Peyer's patch (tissue), 4 donors: ENCODE results near the gene FOXF1. TPM values are rescaled to one million over a fixed set of nuclear protein-coding genes. Genes with fewer than 3 reads are reported as not detected.
A peak's percentile ranks its signal among the peaks of the same experiment; 100 is the strongest.

Source experiments
- DNase-seq, 3 donors: peaks; one replicate each; pipeline ENCODE4 v3.0.0-alpha.2; 2017 to 2019
- H3K27ac ChIP-seq, 4 donors: fragments of 200-600 bp; sonication (generic); one replicate each; pipeline ENCODE4 v1.5.1; 2016 to 2019
- H3K27me3 ChIP-seq, 2 donors: fragments of 200-600 bp; sonication (generic); one replicate each; pipeline ENCODE4 v1.5.1; 2019
- H3K36me3 ChIP-seq, 3 donors: fragments of 200-600 bp; sonication (generic); one replicate each; pipeline ENCODE4 v1.5.1; 2016 to 2019
- H3K4me1 ChIP-seq, 4 donors: fragments of 200-600 bp; sonication (generic); one replicate each; pipeline ENCODE4 v1.5.1; 2016 to 2019
- H3K4me3 ChIP-seq, 4 donors: fragments of 200-600 bp; sonication (generic); 1 replicate in 3 of 4; 2 replicates in 1 of 4; pipeline ENCODE4 v1.5.1; 2016 to 2019; ENCODE audit warnings: mild to moderate bottlenecking in 1 of 4
- H3K9me3 ChIP-seq, 4 donors: fragments of 200-600 bp; sonication (generic); one replicate each; pipeline ENCODE4 v1.5.1; 2016 to 2019; ENCODE audit warnings: mild to moderate bottlenecking in 1 of 4
- CTCF ChIP-seq, 6 experiments: fragments of 450-650 bp in 4 of 6; fragments of 200-600 bp in 2 of 6; sonication (generic) in 1 of 6; IDR thresholded peaks; one replicate each; pipeline ENCODE4 v1.5.1; 2017 to 2019; ENCODE audit warnings: antibody characterized with exemption in 6 of 6, mild to moderate bottlenecking in 3 of 6, moderate library complexity in 1 of 6
- POLR2A ChIP-seq, 2 donors: fragments of 450-650 bp; IDR thresholded peaks; one replicate each; pipeline ENCODE4 v1.5.1; 2017; ENCODE audit warnings: antibody characterized with exemption in 2 of 2, mild to moderate bottlenecking in 2 of 2, moderate library complexity in 2 of 2
- total RNA-seq, 4 donors: library from RNA; depleted of rRNA; stranded (reverse); fragments of >200 nt; gene quantifications; one replicate each; pipeline ENCODE4 v1.1.0, GENCODE V29; 2016

Gene FOXF1
- total RNA-seq, 4 donors from 2014 or later: 4.4 to 36.3 (median 9.0) TPM

DNA sequence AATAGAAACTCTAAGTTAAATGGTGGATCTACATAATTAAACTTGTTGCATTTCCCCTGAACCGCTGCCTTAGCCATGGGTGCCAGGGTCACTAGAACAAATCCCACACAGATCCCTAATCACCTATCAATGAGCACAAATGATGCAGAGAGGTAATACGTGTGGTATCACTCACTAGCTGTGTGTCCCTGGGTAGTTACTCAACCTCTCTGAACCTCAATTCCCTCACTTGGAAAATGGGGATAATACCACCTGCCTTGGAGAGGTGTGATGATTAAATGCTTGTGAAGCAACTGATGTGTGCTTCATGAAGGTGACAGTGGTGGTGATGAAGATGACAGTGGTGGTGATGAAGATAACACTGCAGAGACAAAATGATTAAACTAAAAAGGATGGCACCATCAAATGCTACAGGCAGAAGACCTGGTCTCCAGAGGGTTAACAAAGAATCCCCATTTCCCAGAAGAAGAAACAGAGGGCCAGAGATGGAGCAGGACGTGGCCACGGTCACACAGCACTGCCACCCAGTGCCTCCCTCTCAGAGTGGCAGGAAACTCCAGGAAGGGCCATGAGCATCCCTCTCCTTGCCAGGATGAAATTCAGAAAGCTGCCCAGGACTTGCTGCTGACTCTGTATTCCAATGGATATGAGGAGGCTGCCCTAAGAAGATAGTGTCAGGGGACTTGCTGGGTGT is 17.9 kb upstream of the FOXF1 start:
- peaks cover 0 to 8% (median 0%) of the 10 kb centered on the region in 4 donors for H3K4me1 ChIP-seq

GRCh38 chr16:86492961-86493629 is 17.2 kb upstream of the FOXF1 start:
- DNase-seq: no peak
- Histone ChIP-seq H3K4me1 (peaks cover 0 to 8% (median 0%) of the 10 kb centered on the region in 4 donors), H3K27me3 (peaks cover 0 to 7% of the 10 kb centered on the region in 2 donors), H3K4me3 (no peak overlapping the region), H3K9me3 (no peaks in the 10 kb centered on the region), H3K27ac (peak overlapping the region in 3 of 4 donors; percentile 70 to 99 (median 84)), H3K36me3 (no peaks in the 10 kb centered on the region)
- TF ChIP-seq POLR2A (IDR thresholded peaks at IDR 0.05) (no peak), CTCF (IDR thresholded peaks at IDR 0.05) (no peak)

More for the DNA sequence above, 17.9 kb upstream of the FOXF1 start:
- Histone ChIP-seq H3K27me3 (peaks cover 0 to 3% of the 10 kb centered on the region in 2 donors), H3K27ac (peak overlapping the region in 3 of 4 donors; percentile 70 to 99 (median 84)), H3K9me3 (no peaks in the 10 kb centered on the region), H3K36me3 (no peaks in the 10 kb centered on the region), H3K4me3 (no peak overlapping the region)
- no peak for TF ChIP-seq POLR2A (IDR thresholded peaks at IDR 0.05)
- no peak for TF ChIP-seq CTCF (IDR thresholded peaks at IDR 0.05)
- DNase-seq: no peak

DNA sequence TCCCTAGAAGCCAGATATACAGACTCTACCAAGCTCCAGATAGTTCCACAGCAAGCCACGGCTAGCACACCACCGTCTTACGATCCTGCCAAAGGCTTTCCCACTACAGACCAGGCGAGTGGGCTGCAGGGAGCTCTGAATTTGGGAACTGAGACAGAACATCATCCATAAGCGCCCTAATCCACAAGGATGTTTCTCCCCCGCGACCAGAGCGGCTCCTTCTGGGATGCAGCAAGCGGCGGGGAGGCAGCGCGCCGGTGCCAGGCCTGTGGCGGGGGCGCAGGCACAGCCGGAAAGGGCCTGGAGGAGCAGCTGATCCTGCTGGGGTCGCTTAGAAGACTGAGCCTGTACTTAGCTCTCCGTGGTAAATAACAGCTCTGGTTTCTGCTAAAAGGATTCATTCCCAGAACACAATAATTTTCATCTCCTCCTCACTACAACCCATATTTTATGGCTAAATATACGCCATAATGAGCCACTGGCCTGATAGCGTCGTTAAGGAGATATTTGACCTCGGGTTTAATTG is 16.2 kb upstream of the FOXF1 start:
- peaks cover 0 to 12% of the 10 kb centered on the region in 2 donors for H3K27me3 ChIP-seq
- peak overlapping the region; percentile 63 to 99 (median 77) for H3K27ac ChIP-seq
- H3K4me3 ChIP-seq: peak overlapping the region in 1 of 4 donors; percentile 51
- no peaks in the 10 kb centered on the region for H3K9me3 ChIP-seq
- no peaks in the 10 kb centered on the region for H3K36me3 ChIP-seq
- DNase-seq: no peak
- TF ChIP-seq CTCF (IDR thresholded peaks at IDR 0.05): no peak
- no peak for TF ChIP-seq POLR2A (IDR thresholded peaks at IDR 0.05)
- H3K4me1 ChIP-seq: peaks cover 0 to 8% (median 0%) of the 10 kb centered on the region in 4 donors

DNA sequence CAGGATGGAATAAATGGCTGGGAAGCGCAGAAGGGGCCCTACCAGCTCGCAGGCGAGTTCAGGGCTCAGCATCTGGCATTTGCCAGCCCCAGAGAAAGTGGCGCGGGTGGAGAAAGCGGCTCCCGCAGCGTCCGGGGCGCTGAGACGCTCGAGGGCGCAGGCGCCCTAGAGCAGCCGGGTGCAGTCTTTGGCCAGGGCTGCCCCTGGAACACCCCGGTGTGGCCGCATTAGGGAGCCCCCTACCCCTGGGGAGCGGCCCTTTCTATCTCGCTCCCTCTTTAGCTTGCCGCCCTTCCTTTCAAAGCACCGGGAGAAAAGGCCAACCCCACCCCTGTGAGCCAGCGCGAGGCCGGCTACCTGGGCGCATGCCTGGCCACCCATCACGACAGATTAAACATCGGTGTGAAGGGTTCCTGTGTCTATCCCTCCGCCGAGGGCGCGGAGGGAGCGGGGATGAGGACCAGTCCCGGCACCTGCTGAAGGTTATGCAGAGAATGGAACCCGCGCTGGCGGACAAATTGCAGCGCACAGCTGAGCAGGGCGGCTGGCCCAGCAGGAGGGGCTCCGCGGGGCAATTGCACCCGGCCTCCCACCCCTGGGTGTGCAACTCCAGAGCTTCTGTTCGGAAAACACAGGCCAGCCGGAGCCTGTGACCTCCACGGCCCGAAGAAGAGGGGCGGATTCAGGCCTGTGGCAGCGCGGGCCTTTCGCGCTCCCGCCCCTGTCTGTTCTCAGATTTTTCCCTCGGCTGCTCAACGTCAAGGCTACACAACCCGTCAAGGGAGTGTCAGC is 15.6 kb upstream of the FOXF1 start:
- no peak for DNase-seq
- no peaks in the 10 kb centered on the region for H3K36me3 ChIP-seq
- peak overlapping the region in 1 of 4 donors; percentile 51 for H3K4me3 ChIP-seq
- peak overlapping the region; percentile 63 to 99 (median 77) for H3K27ac ChIP-seq
- peaks cover 0 to 8% (median 0%) of the 10 kb centered on the region in 4 donors for H3K4me1 ChIP-seq
- H3K9me3 ChIP-seq: no peaks in the 10 kb centered on the region
- TF ChIP-seq CTCF (IDR thresholded peaks at IDR 0.05) (no peak), POLR2A (IDR thresholded peaks at IDR 0.05) (no peak)
- H3K27me3 ChIP-seq: peaks cover 0 to 12% of the 10 kb centered on the region in 2 donors

DNA sequence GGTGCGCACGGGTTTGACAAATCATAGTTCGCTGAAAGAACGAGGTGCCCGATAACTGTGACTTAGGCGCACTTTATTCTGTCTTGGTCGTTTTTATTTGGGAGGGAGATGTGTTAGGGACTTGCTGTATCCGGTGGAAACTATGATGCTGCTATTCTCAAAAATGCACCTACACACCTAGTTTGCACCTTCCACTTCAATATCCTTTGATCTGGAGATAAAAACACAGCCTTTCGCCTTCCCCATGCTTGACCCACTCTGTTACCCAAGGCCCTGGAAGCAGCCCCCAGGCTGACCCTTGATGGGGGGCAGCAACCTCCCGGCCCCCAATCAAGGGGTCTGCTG is 15.0 kb upstream of the FOXF1 start:
- peak overlapping the region in 1 of 4 donors; percentile 51 for H3K4me3 ChIP-seq
- H3K27ac ChIP-seq: peak overlapping the region; percentile 63 to 99 (median 77)
- TF ChIP-seq CTCF (IDR thresholded peaks at IDR 0.05) (no peak), POLR2A (IDR thresholded peaks at IDR 0.05) (no peak)
- DNase-seq: no peak
- no peaks in the 10 kb centered on the region for H3K36me3 ChIP-seq
- H3K9me3 ChIP-seq: no peaks in the 10 kb centered on the region
- H3K4me1 ChIP-seq: peaks cover 0 to 8% (median 0%) of the 10 kb centered on the region in 4 donors
- peaks cover 0 to 12% of the 10 kb centered on the region in 2 donors for H3K27me3 ChIP-seq
